GM19463 (cell line): Measurements from ENCODE around the gene CENPT.
A peak's percentile ranks its signal among the peaks of the same experiment; 100 is the strongest.

Source experiments
- ATAC-seq: cut with Tn5 transposase; IDR thresholded peaks from one replicate; pipeline ENCODE4 v1.9.1; 2021; ENCODE audit warnings: mild to moderate bottlenecking, moderate library complexity; ENCODE audit not compliant: unreplicated experiment

Gene CENPT

DNA sequence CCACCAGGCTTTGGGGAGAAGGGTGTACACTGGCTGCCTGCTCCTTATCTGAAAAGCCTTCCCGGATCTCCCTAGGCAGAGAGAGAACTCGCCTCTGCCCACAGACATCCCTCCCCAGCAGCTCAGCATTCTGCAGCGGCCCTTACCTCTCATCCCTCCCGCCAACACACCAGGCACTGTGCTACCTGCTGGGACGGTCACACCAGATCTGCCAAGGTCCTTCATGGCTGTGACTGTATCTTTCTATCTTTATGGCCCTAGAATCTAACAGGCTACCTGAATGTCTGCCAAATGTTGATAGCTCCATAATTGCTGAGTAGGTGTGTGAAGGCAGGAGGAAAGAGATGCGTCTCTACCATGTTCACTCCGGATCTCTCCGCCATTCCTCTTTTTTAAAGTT lies 32.9 kb downstream of the CENPT start:
- no peak for ATAC-seq

DNA sequence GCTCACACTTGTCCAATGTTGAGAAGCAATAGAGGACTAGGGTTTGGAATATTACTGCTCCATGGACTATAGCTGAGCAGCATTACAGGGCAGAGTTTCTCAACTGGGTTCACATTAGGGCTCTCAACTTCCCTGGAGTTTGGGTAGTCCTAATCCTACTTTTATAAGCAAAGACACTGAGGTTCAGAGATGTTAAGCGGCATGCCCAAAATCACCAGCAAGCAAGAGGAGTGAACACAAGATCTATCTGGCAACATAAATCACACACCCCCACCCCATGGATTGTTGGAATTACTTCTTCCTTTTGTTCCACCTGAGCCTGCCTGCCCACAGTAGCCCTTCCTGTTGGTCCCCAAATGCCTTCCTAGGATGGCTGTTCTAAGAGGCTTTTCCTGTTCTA lies 35.6 kb downstream of the CENPT start:
- ATAC-seq: no peak

DNA sequence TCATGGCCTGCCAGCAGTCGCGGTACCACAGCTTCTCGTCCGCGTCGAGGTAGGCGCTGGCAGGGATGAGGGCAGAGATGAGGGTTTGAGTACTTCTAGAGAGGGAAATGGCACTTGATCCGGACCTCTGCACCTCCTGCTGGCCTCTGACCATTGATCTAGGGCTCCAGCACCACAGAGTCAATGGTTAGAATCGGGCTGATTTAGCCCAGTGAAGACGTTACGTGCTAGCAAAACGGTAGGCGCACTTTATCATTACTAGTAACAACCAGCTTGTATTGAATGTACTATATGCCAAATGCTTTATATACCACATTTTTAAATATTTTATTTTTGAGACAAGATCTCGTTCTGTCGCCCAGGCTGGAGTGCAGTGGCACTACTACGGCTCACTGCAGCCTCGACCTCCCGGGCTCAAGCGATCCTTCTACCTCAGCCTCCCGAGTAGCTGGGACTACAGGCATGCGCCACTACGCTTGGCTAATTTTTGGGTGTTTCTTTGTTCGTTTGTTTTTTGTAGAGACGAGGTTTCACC lies 40.3 kb downstream of the CENPT start:
- no peak for ATAC-seq

DNA sequence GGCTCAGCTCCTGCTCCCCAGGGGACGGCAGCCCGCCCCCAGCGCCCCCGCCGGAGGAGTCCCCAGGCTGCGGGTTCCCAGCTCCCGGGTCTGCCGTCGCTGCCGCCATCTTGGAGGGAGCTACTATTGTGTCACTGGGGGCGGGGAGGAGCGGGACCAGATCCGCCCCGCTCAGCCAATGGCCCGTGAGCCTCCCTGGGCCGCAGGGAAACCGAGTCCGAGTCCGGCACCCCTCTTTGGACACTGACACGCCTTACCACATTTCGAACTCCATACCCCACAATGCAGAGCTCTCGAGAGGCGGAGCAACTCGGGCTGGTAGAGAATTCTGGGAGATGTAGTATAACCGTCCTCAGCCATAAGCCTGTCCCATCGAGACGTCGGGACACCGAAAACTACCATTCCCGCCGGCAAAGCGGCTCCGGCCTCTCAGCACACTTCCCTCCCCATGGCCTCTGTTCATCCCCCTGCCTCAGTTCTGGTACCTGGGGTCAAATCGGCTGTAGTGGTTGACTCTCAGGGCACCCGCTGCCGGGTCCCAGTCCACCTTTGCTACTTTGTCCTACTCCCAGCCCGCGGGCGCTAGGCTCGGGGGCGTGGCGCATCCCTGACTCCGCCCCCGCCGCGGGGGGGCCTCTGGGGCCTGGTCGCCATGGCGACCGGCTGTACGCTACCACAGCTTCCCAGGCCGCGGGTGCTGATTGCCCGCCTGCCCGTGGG lies 40.9 kb downstream of the CENPT start, which contains the start of the genes RANBP10 and TSNAXIP1:
Gene RANBP10, minus strand, starts transcription at position 133 of the 720 bp plus-strand sequence. Its CDS starts 24 bp downstream, at position 109.
Gene TSNAXIP1, plus strand, starts transcription at position 462 of the 720 bp plus-strand sequence. CDS start 261 bp downstream, outside the sequence.
- ATAC-seq: peak; percentile 86

DNA sequence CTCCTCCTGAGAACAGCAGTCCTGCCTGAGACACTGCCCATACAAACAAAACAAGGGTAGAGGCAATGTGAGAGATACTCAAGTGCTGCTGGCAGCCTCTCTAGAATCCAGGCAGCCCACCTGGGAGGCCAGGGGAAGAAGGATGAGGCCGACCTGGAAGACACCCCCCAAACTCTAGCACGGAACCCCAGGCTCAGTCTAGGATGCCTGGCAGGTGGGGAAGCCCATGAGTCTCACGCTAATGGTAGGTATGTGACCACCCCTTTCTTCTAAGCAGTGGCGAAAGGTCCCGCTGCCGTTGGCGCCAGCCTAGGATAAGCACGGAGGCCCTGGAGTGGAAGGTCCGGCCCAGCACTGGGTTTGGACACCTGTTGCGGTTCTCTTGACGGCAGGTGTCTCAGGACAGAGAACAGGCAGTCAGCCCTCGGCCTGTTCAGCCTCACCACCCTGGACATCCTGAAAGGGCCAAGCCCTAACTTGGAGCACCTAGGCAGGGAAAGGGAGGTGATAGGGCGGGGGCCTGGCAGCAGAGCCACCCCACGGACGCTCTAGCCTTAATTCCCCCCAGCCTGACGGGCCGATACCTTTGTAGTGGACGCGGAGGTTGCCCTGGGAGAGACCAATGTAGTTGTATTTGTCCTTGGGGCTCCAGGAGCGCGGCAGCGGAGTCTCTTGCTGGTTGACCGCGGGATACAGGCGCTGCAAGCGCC lies 41.6 kb downstream of the CENPT start:
- no peak for ATAC-seq

DNA sequence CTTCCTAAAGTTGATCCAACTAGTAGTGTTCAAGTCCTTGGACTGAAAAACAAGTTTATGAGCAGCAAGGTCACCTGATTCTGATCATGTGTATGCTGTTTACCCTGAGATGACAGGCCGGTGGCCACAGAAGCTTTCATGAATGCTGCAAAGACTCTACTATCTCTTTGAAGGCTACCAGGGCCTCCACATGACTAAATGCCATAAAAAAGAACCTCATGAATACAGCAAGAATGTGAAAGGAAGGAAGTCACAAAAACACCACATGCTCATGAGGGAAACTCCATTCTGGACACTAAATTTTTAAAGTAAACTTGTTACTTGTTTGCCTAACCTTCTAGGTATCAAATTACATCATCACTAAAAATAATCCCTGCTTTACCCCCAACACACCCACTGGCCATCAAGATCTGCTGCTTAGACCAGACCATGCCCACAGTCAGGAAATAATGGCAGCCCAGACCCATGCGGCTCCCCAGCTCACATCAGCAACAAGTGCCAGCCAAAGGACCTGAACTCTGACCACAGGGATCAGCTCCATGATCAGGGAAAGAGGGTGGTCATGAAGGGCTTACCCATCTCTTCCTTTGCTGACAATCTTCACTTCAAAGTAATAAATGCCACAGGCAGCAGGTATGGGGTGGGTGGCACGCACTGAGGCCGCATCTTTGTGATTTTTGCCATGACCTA lies 42.5 kb downstream of the CENPT start:
- no peak for ATAC-seq

DNA sequence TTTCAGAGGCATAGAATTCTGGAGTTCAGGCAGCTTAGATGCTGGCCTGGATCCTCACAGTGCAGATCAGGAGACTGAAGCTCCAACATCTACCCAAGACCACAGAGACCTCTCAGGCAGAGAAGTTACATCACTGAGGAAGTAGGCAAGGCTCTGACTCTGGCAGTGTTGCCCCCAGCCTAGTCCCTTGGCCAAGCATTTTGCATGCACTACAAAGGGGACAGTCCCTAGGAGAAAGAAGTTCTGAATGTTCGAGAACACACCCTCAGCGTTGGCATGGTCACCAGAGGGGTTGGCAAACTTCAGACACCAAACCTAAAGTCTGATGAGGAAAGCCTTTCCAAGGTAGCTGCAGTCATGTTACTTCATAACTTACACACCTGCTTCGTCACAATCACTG lies 43.6 kb downstream of the CENPT start:
- ATAC-seq: no peak

DNA sequence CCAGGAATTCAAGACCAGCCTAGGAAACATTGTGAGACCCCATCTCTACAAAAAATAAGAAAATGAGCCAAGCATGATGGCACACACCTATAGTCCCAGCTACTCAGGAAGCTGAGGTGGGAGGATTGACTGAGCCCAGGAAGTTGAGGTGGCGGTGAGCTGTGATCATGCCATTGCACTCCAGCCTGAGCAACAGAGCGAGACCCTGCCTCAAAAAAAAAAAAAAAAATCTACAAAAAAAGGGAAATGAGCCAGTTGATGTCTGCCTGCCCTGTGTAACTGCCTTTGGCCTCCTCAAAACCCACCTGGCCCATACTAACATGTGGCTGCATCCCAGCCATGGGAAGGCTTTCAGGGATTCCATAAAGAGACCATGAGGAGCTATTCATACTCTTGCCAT lies 45.6 kb downstream of the CENPT start:
- no peak for ATAC-seq

DNA sequence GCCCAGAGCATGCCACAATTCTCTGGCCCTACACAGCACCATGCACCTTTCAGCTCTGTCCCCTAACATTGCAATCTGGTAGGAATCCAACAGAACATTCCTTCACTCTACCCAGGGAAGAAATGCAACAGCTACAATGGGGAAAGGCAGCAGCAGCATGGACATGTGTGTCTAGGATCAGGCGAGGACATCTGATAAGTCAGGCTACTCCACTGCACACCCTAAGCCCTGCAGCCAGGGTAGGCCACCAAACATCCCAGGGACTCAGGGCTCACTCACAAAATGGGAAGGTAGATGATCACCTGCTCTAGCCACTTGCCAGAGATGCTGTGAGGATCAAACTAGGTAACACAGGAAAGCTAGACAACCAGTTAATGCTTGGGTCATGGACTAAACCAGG lies 46.3 kb downstream of the CENPT start:
- no peak for ATAC-seq

DNA sequence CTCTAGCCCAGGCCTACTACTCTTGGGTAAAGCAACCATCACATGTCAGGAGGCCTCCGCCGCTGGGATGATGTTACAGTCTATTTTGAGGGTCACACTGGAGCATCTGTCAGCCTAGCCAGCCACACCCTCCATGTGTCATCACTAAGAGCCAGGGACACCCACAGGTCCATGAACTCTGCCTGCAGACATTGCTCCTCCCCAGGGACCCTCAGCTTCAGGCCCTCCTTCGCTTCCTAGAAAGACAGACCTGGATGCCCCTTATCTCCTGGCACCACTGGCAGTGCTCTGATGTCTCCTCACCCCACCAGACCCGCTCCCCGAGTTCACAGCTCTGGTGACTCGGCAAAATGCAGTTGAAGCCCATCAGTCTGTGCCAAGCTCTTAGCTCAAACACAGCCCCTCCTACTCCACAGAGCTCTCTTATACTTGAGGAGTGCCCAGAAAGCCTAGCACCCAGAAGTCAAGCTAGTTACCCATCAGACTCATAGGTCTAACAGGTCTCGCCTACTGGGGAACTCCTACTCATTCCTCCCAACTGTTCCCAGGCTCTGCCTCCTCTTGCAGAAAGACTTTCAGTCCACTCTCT lies 47.1 kb downstream of the CENPT start:
- ATAC-seq: no peak

DNA sequence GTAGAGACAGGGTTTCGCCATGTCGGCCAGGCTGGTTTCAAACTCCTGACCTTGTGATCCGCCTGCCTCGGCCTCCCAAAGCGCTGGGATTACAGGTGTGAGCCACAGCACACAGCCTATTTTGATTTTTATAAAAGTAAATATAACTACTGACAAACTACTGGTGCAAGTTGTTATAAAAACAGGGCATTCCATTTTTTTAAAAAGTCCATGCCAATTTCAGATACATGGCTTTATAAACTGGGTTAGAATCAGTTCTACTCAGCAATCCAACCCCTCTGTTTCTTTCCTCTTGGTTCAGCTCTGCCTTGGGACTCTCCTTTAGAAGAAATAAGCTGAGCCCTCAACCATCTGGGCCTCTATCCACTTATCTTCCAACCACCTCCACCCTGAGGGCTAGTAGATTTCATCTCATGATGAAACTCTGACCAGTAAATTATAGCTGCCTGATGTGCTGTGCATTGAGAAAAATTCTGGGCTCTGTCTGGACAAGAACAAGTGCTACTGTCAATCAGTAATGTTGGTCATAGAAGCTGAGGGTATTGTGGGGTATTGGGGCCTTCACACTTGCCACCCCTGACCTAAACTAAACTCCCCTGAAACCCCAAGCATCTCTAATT lies 51.3 kb downstream of the CENPT start:
- no peak for ATAC-seq

DNA sequence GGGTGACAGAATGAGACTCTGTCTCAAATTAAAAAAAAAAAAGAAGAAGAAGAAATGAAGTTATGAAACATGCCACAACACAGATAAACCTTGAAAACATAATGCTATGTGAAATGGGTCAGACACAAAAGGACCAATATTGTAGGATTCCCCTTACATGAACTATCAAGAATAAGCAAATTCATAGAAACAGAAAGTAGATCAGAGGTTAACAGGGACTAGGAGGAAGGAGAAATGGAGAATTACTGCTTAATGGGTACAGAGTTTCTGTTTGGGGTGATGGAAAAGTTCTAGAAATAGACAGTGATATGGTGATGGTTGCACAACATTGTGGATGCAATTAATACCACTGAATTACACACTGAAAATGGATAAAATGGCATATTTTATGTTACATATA lies 57.4 kb downstream of the CENPT start:
- no peak for ATAC-seq

DNA sequence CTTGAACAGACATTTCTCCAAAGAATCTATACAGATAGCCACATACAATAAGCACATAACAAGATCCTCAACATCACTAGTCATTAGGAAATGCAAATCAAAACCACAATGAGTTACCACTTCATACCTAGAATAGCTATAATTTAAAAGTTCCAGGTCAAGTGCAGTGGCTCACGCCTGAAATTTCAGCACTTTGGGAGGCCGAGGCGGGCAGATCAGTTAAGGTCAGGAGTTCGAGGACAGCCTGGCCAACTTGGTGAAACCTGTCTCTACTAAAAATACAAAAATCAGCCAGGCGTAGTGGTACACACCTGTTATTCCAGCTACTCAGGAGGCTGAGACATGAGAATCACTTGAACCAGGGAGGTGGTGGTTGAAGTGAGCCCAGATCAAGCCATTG lies 61.0 kb downstream of the CENPT start:
- ATAC-seq: no peak

DNA sequence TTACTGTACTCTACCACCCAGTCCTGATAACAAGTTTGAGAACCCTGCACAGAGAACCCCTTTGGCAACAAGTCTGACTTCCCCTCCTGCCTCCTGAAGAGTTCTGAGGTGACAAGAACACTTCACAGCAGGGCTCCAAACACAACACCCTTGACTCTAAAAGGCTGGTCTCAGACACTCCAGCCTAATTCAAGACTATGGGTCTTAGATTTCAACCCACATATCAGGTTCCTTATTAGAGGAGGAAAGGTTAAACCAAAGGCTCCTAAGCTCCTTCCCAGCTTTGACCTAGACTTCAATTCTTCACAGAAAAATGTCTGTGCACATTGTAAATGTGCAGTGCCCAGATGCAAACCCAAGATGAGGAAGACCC lies 64.2 kb downstream of the CENPT start:
- ATAC-seq: no peak

DNA sequence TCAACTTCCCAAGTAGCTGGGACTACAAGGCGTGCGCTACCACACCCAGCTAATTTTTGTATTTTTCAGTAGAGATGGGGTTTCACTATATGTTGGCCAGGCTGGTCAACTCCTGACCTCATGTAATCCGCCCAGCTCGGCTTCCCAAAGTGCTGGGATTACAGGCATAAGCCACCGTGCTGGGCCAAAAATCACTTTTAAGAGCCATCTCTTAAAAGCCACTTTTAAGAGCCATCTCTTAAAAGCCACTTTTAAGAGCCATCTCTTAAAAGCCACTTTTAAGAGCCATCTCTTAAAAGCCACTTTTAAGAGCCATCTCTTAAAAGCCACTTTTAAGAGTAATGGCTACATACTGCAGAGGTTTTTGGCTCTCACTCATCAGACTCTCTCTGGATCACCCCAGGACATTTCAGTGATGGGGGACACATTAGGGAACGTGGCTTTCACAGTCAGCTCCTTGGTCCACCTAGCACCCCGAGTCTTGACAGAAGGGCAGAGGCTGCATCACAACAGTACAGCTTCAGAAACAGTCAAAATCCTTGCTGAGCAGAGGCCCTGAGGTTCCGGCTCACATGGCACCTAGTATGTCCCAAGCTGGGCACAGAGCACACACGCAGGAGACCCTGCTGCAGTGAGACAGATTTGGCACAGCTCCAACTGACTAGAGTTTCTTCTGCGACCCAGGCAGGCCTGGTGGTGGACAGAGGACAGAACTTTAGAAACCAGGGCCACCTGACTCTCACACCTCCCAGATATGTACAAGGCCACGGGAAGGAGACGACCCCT lies 64.7 kb downstream of the CENPT start:
- ATAC-seq: no peak

DNA sequence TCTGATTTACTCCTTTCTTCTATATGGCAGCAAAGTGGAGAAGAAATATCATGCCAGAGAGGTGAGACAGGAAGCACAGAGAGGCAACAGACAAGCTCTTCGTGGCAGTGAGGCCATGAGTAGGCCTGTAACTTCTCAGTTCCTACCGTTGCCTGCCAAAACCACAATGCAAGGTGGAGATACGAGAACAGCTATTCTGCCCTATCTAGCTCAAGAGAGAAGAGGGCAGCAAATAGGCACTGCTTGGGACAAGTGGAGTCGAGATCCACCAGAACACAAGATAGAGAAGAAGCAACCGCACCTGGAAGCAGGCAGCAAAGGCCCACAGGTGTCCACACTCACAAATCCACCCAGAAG lies 66.0 kb downstream of the CENPT start:
- ATAC-seq: no peak

DNA sequence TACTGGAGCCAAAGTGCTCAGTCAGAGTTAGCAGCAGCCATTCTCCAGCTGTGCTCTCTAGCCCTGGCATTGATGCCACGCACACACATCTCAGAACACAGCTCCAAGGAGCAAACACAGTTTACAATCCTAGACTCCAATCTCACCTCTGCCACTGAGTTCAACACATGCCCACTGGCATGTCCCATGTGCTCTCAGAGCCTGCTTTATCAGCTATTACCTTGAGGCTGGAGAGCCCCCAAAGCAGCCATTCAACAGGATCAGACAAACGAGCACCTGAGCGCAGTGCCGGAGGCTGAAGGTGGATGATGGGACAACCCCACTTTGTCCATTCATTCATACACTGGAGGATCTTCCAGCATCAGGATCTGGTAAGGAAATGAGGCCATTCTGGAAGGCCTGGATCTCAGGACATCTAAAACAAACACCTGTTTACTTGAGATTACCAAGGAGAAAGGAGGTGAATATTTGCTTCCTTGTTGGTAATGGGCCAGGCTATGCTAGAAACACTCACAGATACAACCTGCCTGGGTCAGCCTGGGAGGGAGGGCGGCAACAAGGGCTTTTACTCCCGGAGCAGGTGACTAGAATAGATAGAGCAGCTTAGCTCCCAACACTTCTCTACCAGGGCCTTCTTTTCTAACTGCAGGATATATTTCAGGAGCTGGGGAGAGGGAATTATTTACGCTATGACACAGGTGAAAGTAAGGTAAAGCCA lies 66.5 kb downstream of the CENPT start:
- no peak for ATAC-seq

DNA sequence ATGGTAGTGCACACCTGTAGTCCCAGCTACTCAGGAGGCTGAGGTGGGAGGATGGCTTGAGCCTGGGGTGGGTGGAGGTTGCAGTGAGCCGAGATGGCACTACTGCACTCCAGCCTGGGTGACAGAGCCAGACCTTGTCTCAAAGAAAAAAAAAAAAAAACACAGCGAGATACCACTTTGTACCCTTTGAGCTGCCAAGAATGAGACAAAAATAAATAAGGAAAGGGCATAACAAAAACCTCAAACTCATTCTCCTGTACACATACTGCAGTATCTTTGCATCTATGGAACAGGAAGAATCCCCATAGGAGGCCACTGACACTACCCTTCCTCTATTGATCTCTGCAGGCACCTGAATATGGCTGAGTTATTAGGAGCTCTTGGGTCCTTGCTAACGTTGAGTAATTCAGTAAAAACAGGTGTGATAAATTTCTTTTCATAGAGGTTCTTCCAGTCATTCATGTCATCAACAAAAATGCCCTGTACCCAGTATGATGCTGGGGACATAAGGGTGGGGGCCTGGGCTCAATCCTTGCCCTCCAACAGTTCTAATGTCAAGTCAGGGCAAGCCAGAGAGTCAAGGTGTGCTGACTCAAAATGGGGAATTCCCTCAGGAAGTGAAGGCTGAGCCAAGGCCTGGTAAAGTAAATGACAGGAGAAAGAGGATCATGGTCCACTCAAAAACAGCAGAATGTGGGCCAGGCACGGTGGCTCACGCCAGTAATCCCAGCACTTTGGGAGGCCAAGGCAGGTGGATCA lies 68.1 kb downstream of the CENPT start:
- no peak for ATAC-seq
